IPS DF 6.9 (cell line): Measurements from ENCODE around the gene RB1.
"Not testable (repeated sequence)": the region's sequence is repeated elsewhere in the genome, so short reads cannot be mapped to it uniquely, and the experiment has no call there.

Experiments
- DNase-seq: peaks from one replicate; pipeline ENCODE4 v3.0.0-alpha.2; 2013; ENCODE audit warnings: low read depth, low spot score
- H3K27ac ChIP-seq: one replicate; pipeline ENCODE4 v1.5.1; 2013; ENCODE audit warnings: low read length, control low read depth
- H3K27me3 ChIP-seq: 2 replicates; pipeline ENCODE4 v1.6.1; 2013; ENCODE audit warnings: mild to moderate bottlenecking, low read length; ENCODE audit not compliant: control insufficient read depth, insufficient read depth
- H3K36me3 ChIP-seq: 2 replicates; pipeline ENCODE4 v1.6.1; 2013; ENCODE audit warnings: low read length; ENCODE audit not compliant: control insufficient read depth, insufficient read depth
- H3K4me1 ChIP-seq: 2 replicates; pipeline ENCODE4 v1.6.1; 2013; ENCODE audit warnings: low read length; ENCODE audit not compliant: control insufficient read depth, insufficient read depth
- H3K4me3 ChIP-seq: 2 replicates; pipeline ENCODE4 v1.5.1; 2013; ENCODE audit warnings: mild to moderate bottlenecking, low read length
- H3K9me3 ChIP-seq: 2 replicates; pipeline ENCODE4 v1.6.1; 2013; ENCODE audit warnings: low read length, inconsistent platforms; ENCODE audit not compliant: control insufficient read depth, insufficient read depth
- WGBS: extraction: QIAGEN DNeasy Blood & Tissue Kit; methylation state at CpG from one replicate; pipeline ENCODE4 v1.1.7; 2013; ENCODE audit warnings: mixed read lengths, missing lambda C conversion rate; ENCODE audit not compliant: insufficient read length, insufficient coverage; 5-methylcytosine and 5-hydroxymethylcytosine counted together

RB1 gene

DNA sequence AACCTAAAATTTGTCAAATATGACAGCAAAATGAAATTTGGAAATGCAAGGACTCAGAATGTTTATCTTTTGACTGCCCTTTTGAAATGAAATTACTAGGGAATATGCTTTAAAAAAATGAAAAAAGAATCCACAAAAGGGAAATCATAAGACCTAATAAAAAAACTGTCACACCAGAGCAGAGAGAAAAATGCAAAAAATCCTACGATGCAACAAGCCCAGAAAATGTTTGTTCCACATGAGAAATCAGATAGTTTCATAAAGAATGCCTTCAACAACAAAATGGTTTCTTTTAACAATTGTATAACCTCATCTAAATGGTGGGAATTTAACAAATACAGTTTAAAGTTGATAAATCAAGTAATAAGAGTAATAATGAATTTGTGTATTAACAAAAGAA is 101.4 kb downstream of the RB1 start:
- no peak overlapping the region for H3K4me3 ChIP-seq
- H3K36me3 ChIP-seq: no peaks in the 10 kb centered on the region
- no peaks in the 10 kb centered on the region for H3K4me1 ChIP-seq
- H3K9me3 ChIP-seq: no peaks in the 10 kb centered on the region
- no peaks in the 10 kb centered on the region for H3K27me3 ChIP-seq
- DNase-seq: no peak
- H3K27ac ChIP-seq: no peak overlapping the region
- WGBS: no CpG with 5 or more reads among the region's 1 CpG

DNA sequence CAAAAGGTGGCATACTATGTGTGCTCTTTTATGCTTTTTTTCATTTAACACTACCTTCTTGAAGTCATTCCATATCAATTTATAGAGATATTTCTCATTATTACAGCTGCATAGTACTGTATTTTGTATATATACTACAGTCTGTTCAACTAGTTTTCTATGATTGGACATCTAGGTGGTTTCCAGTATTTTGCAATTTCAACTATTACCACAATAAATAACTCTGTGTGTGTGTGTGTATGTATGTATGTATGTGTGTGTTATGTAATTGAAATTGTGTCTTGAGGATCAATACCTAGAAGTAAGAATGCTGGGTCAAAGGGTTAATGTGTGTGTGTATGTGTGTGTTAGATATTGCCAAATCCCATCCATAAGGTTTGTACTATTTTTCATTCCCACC is 102.3 kb downstream of the RB1 start:
- no peak for DNase-seq
- no peaks in the 10 kb centered on the region for H3K4me1 ChIP-seq
- no peak overlapping the region for H3K4me3 ChIP-seq
- no peak overlapping the region for H3K27ac ChIP-seq
- H3K27me3 ChIP-seq: no peaks in the 10 kb centered on the region
- no peaks in the 10 kb centered on the region for H3K36me3 ChIP-seq
- no peaks in the 10 kb centered on the region for H3K9me3 ChIP-seq

DNA sequence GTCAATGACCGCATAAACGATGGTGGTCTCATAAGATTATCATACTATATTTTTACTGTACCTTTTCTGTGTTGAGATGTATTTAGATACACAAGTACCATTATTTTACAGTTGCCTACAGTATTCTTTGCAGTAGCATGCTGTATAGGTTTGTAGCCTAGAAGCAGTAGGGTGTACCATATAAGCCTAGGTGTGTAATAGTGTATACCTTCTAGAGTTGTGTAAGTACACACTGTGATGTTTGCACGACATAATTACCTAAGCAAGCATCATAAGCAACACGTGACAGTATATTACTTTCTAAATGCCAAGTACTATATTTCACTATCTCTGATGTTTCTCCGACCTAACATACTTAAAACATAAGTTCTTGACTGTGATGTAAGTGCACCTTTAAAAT is 106.6 kb downstream of the RB1 start:
- no CpG with 5 or more reads among the region's 5 CpGs for WGBS
- no peaks in the 10 kb centered on the region for H3K9me3 ChIP-seq
- no peak overlapping the region for H3K4me3 ChIP-seq
- no peaks in the 10 kb centered on the region for H3K36me3 ChIP-seq
- H3K4me1 ChIP-seq: no peaks in the 10 kb centered on the region
- H3K27me3 ChIP-seq: no peaks in the 10 kb centered on the region
- DNase-seq: no peak
- H3K27ac ChIP-seq: no peak overlapping the region

DNA sequence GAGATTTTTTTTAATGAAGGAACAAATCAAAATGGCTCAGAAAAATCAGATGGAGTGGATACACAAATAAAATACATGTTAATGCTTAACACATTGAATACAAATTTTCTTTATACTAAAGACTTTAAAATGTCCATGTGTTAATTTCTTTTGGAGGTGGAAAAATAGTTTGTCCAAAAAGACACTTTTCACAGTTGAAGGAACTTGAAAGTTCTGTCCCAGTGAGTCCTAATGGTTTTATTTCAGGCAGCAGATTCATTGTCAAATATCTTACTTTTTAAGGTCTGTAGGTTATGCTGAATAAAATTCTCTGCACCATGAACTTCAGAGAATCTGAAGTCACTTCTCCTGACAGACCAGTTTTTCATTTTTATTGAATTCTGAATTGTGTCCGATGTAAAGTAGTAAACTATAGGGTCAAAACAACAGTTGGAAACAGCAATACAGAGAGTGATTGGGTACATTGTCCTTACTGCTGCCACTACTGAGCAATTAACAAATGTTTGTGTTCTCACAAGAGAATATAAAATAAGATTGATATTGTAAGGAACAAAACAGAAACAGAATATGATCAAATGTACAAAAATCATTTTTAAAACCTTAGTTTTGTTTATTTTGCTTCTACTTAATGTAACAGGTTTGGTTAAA is 107.7 kb downstream of the RB1 start:
- H3K9me3 ChIP-seq: no peaks in the 10 kb centered on the region
- no peaks in the 10 kb centered on the region for H3K27me3 ChIP-seq
- DNase-seq: no peak
- no peaks in the 10 kb centered on the region for H3K36me3 ChIP-seq
- no CpG with 5 or more reads among the region's 1 CpG for WGBS
- H3K4me3 ChIP-seq: no peak overlapping the region
- no peaks in the 10 kb centered on the region for H3K4me1 ChIP-seq
- no peak overlapping the region for H3K27ac ChIP-seq

- Histone ChIP-seq H3K9me3 (no peaks in the 10 kb centered on the region), H3K4me1 (no peaks in the 10 kb centered on the region), H3K4me3 (peak overlapping the region; percentile 26; the same call in 1 of the 2 replicates), H3K27me3 (no peaks in the 10 kb centered on the region), H3K27ac (no peak overlapping the region), H3K36me3 (no peaks in the 10 kb centered on the region)
- no CpG with 5 or more reads among the region's 13 CpGs for WGBS
- no peak for DNase-seq
Measured at GRCh38 chr13:48411841-48412531, 108.4 kb downstream of the RB1 start.

DNA sequence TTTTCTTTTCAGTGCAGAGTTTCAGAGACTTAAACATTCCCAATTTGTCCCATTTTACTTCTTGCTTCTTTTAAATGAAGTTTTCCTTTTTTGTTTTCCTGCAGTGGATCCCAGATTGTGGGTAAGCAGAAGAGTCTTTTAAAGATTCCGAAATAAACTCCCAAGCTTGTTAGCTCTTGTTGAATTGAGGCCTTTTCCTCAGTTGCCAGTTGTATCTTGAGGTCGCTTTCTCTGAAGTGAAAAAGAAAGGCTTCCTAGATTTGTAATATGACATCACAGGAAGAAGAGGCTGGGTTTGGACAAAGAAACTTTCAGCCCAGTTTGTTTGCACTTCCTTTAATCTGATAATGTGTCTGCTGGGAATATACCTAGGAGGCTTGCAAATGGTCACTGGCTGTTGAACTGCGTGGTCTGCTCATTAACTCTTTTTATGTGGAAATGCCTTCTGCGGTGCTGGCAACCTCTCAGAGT is 109.4 kb downstream of the RB1 start, which contains the start of gene LPAR6:
Gene LPAR6, minus strand, starts transcription at position 233 of the 471 bp plus-strand sequence. CDS start 690 bp downstream, outside the sequence.
- H3K27ac ChIP-seq: no peak within 1 kb of the TSS
- WGBS: no CpG with 5 or more reads among the region's 4 CpGs
- no peak for DNase-seq
- H3K4me1 ChIP-seq: no peaks in the 10 kb centered on the region
- no peaks in the 10 kb centered on the region for H3K27me3 ChIP-seq
- H3K4me3 ChIP-seq: peak within 1 kb of the TSS; percentile 26; the same call in 1 of the 2 replicates
- H3K36me3 ChIP-seq: no peaks in the 10 kb centered on the region
- H3K9me3 ChIP-seq: no peaks in the 10 kb centered on the region

GRCh38 chr13:48414501-48414900 is 111.0 kb downstream of the RB1 start:
- H3K4me1 ChIP-seq: no peaks in the 10 kb centered on the region
- no peak overlapping the region for H3K27ac ChIP-seq
- H3K9me3 ChIP-seq: no peaks in the 10 kb centered on the region
- no peak overlapping the region for H3K4me3 ChIP-seq
- H3K36me3 ChIP-seq: no peaks in the 10 kb centered on the region
- no peaks in the 10 kb centered on the region for H3K27me3 ChIP-seq
- DNase-seq: no peak

DNA sequence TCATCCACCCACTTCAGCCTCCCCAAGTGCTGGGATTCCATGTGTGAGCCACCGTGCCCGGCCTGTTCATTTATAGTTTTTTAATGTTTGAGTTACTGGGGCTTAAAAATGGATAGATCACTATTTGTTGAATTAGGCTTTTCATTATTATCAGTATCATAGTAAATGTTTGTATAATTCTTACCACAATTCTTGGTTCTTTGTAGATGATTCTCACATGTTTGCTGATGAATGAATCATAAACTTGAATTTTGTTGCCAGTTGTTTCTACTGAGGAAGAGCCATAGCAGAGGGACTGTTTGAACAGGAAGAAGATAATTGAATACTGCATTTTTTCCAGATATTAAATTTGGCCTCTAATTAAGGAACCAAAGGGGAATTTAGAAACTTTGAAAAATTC is 112.0 kb downstream of the RB1 start:
- DNase-seq: no peak
- H3K4me1 ChIP-seq: no peaks in the 10 kb centered on the region
- no peaks in the 10 kb centered on the region for H3K9me3 ChIP-seq
- no peaks in the 10 kb centered on the region for H3K36me3 ChIP-seq
- no peaks in the 10 kb centered on the region for H3K27me3 ChIP-seq
- H3K4me3 ChIP-seq: no peak overlapping the region
- no peak overlapping the region for H3K27ac ChIP-seq
- no CpG with 5 or more reads among the region's 2 CpGs for WGBS

DNA sequence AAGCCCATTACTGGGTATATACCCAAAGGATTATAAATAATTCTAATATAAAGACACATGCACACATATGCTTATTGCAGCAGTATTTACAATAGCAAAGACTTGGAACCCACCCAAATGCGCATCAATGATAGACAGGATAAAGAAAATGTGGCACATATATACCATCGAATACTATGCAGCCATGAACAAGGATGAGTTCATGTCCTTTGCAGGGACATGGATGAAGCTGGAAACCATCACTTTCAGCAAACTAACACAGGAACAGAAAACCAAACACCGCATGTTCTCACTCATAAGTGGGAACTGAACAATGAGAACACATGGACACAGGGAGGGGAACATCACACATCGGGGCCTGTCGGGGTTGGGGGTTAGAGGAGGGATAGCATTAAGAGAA is 118.5 kb downstream of the RB1 start:
- not testable (repeated sequence) for H3K4me3 ChIP-seq, H3K27ac ChIP-seq, H3K4me1 ChIP-seq, H3K9me3 ChIP-seq, DNase-seq, H3K36me3 ChIP-seq, H3K27me3 ChIP-seq
- no CpG with 5 or more reads among the region's 5 CpGs for WGBS

GRCh38 chr13:48424212-48424611 is 120.7 kb downstream of the RB1 start:
- no peaks in the 10 kb centered on the region for H3K36me3 ChIP-seq
- H3K27ac ChIP-seq: no peak overlapping the region
- H3K4me3 ChIP-seq: no peak overlapping the region
- no CpG with 5 or more reads among the region's 3 CpGs for WGBS
- DNase-seq: no peak
- H3K9me3 ChIP-seq: no peaks in the 10 kb centered on the region
- H3K27me3 ChIP-seq: no peaks in the 10 kb centered on the region
- H3K4me1 ChIP-seq: no peaks in the 10 kb centered on the region

DNA sequence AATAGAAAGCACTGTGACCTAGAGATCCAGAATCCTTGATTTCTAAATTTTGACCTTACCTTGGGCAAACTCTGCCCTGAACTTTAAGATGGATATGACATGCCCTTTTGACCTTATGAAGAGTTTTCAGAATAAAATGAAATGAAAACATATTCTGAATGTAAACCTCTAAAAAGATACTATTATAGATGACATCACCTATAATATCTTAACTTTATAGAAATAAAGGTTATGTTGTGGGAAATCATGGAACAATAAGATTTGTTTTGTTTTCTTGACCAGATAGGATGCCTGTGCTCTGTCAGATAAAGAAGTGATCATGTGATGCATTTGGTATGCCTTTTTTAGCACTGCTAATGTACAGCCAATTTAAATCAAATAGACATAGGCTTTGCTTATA is 122.5 kb downstream of the RB1 start:
- Histone ChIP-seq H3K36me3 (no peaks in the 10 kb centered on the region), H3K27me3 (no peaks in the 10 kb centered on the region), H3K4me1 (no peaks in the 10 kb centered on the region), H3K9me3 (no peaks in the 10 kb centered on the region), H3K4me3 (no peak overlapping the region), H3K27ac (no peak overlapping the region)
- DNase-seq: no peak
